Measurements from ENCODE around the gene HYLS1.

GRCh38 chr11:125942771-125943428, 55.4 kb downstream of the HYLS1 start:
- no peak for TF ChIP-seq CTCF (IDR thresholded peaks at IDR 0.05)
- TF ChIP-seq POLR2A (IDR thresholded peaks at IDR 0.05), result no peak

Measured in tibial nerve (tissue), 3 donors.